Measurements from ENCODE around the gene DHX58.

The DHX58 gene

DNA sequence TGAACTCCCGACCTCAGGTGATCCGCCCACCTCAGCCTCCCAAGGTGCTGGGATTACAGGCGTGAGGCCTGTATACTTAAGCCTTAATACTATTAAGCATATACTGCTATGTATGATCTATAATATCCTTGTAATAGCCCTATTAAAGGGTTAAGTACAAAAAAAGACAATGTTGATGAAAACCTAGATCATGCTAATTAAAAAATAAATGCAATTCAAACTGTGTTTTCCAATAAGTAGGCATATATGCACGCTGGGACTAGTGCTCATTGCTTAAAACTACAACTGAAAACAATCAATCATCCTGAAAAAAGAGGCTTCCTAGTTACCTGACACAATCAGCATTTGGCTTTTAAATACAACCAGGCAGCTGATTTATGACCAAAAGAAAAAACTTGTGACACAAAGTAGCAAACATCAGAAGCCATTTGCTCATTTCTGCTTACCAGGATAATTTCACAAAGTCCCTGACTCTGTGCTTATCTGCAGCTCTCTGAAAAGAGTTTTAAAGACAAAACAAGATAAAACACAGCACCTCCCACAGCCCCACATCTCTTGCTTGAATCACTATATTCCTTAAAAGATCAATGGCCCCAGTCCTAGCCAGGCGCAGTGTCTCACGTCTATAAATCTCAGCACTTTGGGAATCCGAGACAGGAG is 25.3 kb downstream of the DHX58 start:
- no peak for DNase-seq (ENCODE audit: low spot score)

DNA sequence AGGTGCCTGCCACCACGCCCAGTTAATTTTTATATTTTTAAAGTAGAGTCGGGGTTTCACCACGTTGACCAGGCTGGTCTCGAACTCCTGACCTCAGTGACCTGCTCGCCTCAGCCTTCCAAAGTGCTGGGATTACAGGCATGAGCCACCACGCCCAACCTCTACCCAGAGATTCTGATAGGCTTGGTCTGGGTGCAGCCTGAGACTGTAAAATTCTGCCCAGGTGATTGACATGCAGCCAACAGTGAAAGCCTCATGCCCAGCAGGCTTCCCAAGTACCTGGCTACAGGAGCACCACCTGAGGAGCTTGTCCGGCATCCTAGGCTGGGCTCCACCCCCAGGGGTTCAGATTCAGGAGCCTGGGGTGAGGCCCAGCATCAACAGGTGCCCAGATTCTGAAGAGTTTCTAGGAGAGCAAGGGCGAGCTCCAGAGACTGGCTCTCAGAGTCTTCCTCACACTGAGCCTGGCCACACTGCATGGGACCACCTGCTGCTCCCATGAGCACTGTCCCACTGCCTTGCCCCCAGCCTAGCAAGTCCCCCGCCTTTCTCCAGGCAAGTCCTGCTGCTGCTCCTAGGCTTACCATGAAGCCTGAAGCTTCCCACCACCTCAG is 30.9 kb downstream of the DHX58 start:
- no peak for DNase-seq (ENCODE audit: low spot score)

DNA sequence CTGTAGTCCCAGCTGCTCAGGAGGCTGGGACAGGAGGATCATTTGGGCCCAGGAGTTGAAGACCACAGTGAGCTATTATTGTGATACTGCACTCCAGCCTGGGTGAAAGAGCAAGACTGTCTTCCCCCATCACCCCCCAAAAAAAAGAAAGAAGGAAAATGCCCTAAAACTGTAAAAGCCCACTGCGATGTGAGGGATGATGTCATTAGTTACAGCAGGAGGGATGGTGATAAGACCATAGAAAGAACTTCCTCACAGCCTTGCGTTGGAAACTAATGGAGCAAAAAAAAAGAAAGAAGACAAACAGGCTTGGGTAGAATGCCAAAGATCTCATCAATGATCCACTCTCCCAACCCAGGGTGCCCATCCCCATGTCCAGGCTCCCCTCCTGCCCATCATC is 33.0 kb downstream of the DHX58 start:
- no peak for DNase-seq (ENCODE audit: low spot score)

DNA sequence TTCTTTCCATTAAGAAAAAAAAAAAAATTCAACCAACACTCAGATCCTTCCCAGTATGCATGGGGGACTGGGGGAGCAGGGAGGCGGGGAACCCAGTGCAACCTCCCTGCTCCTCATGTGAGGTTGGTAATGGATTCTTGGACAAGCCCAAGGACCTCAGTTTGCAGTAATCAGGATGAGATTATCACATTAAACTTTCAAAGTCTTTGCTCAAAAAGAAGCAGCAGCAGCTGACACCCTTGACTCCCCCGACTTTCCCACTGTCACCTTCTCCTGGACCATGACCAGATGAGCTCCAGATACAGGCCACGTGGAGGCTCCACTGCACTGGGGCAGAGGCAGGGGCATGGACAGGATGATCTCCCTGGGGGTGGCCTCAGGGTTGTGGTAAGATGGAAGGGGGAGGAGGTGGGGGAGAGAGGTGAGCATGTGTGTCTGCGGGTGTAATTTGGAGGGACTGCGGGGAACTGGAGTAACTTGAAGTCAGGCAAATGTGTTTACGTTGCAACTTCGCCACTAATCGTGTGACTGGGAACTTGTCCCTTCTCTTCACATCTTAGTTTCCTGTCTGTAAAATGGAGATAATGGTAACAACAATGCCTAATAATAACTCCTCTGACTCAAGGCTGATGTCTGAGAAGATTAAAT is 34.0 kb downstream of the DHX58 start:
- DNase-seq (ENCODE audit: low spot score): no peak

DNA sequence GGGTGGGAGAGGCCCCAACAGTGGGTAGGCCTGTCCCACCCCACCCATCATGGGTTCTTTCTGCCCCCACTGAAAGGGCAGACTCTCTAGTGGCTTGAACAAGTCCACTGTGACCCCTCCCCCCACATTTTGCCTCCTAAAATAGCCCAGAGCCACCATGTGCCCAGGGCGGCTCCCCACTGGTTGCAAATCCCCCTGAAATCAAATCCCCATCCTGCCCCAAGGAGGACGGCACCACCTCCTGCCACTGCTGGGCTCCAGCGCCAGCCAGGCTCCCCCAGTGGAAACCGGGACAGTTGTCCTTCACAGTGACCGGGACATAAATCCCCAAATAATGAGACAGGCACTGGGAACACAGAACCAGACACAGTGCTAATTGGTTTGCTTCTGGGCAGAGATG is 34.8 kb downstream of the DHX58 start:
- DNase-seq (ENCODE audit: low spot score): no peak

DNA sequence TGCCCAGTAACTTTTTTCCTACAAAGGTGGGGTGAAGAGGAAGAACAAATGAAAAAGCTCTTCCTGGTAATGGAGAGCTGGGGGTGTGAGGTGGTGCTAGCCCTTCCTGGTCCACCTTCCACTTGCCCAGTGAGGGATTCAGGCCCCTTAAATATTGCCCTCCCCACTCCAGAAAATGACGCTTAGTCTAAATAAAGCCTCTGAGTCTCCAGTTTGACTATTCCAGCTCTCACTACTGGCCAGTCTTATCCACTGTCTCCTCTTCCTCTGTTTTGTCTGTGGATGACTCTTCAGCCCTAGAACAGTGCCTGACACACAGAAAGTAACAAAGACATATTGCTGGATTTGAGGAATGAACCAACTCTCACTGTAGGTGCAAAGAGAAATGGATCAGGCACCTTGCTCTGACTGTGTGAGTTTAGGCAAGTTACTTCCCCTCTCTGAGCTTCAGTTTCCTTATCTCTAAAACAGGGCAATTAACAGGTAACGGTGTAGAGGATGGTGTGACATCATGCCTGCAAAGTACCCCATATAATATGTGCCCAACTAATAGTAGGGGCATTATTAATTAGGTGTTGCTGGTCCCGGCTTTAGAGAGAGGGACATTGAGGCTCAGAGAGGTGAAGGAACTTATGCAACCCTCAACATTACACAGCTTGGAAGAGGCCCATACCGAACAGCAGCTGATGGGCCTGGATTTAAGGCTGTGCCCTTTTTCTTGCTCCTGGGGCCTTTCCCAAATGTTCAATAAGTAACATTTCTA is 35.5 kb downstream of the DHX58 start:
- no peak for DNase-seq (ENCODE audit: low spot score)

DNA sequence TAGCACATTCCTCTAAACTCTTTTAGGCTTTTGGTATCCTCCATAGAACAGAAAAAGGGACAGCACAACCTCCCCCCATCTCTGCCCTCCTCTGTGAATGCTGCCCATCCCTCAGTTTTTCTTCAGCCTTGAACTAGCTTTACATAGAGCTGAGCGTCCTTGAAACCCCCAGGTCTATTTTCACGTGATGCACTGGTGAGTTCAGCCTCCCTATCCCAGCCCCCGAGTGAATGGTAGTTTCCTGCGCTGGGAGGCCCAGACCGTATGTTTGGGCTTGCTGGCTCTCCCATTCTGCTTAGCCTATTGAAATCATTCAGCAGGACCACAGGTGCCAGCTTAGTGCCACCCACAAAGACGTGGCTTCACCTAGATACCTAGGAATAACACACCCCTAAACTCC is 36.7 kb downstream of the DHX58 start:
- DNase-seq (ENCODE audit: low spot score): no peak

DNA sequence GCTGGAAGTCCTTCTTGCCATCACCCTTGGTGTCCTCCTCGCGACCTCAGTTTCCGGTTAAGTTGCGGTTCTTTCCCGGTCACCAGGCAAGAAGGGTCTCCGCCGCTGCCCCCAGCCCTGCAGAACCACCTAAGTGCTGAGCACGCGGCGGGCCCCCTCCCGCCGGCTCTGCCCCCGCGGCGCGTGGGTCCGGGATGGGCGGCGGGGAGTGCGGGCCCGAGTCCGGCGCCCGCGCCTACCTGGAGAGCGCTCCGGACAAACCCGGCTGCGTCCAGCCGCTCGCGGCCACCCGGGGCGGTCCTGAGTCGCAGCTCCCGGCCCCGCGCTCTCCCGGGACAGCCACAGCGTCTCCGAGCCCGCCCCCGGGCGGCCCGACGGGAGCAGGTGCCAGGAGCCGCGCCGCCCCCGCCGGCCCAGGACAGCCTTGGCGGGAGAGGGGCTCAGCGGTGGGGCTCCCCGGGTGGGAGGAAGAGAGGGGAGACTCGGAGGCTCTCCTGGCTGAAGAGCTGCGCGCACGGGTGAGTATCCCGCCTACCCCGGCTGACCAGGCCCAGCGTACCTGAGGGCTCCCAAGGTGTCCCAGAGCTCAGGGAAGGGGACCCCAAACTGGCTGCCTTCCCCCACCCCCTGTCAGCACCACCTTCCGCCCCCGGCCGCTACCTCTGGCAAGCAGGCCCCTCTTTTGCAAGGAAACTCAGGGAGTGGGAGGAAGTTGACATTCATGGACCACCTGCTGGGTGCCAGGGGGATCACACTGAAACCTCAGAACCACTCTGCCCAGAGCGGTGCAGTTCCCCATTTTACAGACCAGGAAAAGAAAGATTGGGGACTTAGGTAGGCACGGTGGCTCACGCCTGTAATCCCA is 40.0 kb downstream of the DHX58 start:
- DNase-seq (ENCODE audit: low spot score): no peak

DNA sequence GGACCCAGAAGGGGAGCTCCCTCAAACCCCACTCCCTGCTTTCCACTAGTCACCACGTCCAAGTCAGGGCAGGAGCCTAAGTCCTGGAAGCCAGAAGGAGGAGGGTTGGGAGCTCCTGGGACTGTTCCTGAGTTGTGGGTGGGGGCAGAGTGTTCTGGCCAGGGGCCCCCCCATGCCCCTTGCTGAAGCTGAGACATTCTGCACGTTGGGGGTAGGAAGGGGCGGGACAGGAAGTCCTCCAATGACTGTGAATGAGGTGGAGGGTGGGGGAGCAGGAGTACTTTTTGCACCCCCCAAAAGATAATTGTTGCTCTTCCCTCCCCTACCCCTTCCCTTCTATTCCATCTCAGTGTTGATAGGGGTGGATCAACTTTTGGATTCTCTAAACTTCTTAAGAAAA is 40.7 kb downstream of the DHX58 start:
- no peak for DNase-seq (ENCODE audit: low spot score)

DNA sequence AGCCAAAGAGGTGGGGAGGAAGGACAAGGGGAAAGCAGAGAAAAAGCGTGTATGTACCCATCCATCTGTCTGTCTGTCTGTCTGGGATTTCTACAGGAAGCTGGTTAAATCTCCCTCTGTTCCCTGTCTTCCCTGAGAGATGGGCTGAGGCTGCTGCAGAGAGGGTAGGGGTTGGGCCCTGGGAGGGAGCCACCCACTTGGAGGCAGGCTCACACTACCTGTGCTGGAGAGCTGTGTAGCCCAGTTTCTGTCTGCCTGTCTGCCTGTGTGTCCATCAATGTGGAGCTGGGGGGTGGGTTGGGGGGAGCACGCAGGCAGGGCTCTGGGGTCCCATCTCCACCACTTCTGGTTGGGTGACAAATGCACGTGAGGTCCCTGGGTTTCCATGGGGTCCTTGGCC is 43.5 kb downstream of the DHX58 start:
- no peak for DNase-seq (ENCODE audit: low spot score)

DNA sequence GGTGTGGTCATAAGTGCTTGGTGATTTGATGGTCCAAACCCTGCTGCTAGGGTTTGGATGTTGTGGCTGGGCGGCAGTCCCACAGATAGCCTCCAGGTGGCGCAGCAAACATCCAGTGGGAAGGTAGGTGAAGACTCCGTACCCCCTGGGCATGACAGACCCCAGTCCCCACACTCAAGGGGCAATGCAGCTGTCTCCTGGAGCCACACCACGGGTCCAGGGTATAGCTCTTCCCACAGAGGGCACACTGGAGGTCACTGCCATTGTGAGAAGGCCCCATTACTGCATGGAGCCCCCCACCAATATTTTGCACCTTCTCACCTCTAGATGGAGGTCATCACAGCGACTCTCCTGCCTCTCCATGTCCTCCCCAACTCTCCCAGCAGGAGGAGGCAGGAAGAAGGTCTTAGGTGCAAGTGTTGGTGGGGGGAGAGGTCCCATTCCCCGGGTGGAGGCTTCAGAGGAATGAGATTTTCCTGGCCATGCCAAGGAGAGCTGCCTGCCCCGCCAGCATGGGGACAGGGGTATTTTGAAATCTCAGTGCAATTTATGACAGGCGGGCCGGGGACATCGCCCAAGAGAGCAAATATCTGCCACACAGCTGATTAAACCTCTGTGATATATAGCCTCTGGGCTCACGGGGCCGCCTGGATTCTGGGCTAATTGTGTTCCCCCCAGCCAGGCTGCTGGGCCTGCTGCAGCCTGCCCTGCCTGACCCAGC is 45.0 kb downstream of the DHX58 start:
- DNase-seq (ENCODE audit: low spot score): peak; percentile 35

DNA sequence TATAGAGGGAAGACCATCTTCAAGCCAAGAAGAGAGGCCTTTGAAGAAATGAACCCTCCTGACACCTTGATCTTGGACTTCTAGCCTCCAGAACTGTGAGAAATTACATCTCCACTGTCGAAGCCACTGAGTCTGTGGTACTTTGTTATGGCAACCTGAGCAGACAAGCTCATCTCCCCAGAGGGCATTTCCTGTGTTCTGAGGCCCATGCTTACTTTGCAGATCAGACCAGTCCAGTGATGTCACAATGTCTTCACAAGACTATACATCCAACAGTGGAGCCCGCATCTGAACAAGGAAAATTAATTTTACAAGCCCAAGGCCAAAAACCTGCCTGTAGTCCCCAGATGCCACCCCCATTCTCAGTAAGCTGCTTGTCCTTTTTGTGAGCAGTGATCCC is 47.3 kb downstream of the DHX58 start:
- DNase-seq (ENCODE audit: low spot score): no peak

DNA sequence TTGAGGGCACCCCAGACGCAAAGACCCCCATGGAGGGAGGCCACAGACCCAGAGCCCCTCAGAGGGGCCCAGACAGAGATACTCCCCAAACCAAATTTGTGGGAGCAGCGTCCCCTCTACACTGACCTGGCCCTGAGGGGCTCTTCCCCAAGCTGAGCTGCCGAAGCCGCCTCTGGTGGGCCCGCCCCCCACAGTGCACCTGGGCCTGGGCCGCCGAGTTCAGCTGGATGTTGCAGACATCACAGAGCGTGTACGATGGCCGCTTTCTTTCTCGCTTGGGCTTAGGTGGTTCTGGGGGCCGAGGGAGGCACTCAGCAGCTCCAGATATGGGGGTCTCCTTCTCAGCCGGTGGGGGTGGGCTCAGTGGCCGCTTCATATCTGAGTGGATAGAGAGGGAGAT is 49.8 kb downstream of the DHX58 start:
- no peak for DNase-seq (ENCODE audit: low spot score)

DNA sequence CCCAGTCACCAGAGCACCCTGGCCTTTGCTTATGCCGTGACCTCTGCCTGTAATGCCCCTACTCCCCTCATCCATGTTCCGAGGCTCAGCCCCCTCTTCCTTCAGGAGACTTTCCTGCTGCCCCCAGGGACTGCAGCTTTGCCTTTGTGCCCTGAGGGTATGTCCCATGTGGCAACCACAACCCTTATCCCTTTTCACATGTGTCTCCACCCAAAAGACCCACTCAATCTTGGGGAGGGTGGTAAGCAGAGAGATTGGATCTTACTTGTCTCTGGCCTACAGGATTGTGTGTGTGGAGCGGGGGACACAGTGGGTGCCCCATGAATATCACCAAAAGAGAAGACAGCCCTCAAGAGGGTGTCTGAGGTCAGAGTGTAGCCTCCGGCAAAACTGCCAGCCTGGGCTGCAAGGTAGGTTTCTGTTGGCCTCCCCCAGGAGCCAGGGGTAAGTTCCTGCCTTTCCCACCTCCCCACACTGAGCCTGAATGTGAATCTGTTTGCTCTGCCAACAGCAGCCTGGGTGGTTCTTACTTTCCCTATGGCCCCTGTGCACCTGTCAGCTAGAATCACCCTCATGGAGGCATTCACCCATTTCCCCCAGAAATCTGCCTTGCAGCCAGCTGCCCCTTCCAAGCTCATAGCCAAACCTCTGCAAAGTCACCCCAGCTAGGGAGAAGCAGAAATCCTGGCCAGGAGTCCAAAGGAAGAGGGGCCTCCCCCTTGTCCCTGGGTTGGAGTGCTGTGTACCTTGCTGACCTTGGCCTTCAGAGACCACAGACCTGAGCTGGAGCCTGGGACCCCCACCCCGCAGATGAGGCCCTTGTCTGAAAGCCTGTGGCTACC is 50.6 kb downstream of the DHX58 start:
- DNase-seq (ENCODE audit: low spot score): no peak

DNA sequence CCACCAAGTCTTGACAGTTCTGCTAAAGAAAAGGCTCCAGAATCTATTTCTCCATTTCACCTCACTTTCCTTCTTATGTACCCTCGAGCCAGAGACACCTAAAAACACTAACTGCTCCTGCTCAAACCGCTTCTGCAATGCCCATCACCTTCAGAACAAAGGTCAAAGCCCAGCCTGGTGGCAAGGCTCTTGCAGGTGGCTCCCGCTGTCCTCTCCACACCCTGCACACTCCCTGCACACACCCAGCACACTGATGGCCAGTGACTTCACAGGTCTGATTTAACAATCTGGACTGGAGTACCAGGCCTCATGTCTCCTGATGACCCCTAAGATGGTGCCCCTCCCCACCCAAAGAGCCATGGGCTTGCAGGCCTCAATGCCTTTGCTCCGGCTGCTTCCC is 52.3 kb downstream of the DHX58 start:
- DNase-seq (ENCODE audit: low spot score): no peak

DNA sequence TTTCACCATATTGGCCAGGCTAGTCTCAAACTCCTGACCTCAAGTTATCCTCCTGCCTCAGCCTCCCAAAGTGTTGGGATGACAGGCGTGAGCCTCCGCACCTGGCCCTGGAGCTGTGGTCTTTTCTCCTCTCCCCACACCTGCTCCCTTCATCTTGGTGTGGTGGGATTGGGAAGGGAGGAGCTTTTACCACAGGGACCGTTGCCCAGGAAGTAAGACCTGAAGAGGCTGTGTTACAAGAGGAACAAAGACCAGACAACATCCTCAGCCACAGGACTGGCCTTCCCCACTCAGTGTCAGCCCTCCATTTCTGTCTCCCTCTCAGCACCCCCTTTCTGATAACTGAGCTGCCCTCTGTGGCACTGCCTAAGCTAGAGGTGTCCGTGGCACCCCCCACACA is 52.7 kb downstream of the DHX58 start:
- no peak for DNase-seq (ENCODE audit: low spot score)

DNA sequence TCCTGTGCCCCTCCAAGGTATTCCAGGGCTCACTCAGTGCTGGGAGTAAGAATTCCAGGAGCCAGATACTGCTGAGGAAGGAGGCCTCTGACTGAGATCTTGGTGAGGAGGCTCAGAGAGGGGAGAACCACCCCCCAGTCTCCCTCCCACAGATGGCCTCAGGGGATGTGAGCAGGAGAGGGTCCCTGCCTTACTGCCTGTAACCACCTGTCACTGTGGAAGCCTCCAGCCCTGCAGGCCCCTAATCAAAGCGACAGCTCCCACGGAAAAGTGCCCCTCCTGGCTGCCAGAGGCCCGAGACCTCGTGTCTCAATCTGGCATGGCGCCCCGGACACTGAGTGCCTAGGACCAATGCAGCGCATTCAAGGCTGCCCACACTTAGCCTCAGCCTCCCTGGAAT is 54.5 kb downstream of the DHX58 start:
- DNase-seq (ENCODE audit: low spot score): no peak

DNA sequence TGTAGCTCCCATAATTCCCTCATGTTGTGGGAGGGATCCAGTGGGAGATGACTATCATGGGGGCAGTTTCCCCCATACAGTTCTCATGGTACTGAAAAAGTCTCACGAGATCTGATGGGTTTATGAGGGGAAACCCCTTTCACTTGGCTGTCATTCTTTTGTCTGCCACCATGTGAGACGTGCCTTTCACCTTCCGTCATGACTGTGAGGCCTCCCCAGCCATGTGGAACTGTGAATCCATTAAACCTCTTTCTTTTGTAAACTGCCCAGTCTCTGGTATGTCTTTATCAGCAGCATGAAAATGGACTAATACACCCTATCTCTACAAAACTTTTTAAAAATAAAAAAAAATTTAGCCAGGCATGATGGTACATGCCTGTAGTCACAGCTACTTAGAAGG is 55.9 kb downstream of the DHX58 start:
- DNase-seq (ENCODE audit: low spot score): no peak

DNA sequence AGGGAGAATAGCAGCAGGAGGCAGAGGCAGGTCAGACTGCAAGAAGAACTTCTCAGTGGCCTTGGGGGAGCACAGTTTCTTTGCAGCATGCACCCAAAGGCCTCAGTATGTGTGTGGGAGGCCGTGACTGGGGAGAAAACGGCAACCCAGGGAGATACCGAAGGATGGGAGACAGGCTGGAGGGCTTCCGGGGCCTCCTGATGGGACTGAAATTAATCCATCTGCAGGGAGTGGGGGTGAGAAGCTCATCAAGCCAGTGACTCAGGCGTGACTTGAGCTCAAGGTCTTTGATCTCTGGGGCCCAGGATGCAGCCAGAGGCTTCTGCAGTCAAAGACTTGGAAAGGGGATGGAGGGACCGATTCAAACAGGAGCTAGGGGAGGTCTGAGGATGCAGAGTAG is 57.0 kb downstream of the DHX58 start:
- peak; percentile 65 for DNase-seq (ENCODE audit: low spot score)

DNA sequence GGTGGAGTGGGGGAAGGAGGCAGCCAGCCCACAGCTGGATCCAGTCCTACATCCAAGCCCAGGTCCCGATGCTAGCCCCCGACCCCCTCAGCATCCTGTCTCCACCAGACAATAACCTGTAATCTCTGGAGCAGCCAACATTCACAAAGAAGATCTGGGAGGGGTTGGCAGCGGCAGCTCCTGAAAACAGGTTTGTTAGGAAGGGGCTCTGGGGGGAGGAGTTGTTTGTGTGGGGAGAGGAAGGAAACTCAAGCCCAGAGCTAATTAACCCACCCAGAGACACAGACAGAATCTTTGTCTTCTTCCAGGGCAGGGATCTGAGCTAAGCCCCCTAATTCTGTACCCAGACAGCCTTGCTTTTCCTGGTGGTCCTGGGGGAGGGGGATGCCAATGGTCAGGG is 57.5 kb downstream of the DHX58 start:
- no peak for DNase-seq (ENCODE audit: low spot score)

Data from RKO (cell line).